ENCODE measurements around the gene ARHGAP42.

DNA sequence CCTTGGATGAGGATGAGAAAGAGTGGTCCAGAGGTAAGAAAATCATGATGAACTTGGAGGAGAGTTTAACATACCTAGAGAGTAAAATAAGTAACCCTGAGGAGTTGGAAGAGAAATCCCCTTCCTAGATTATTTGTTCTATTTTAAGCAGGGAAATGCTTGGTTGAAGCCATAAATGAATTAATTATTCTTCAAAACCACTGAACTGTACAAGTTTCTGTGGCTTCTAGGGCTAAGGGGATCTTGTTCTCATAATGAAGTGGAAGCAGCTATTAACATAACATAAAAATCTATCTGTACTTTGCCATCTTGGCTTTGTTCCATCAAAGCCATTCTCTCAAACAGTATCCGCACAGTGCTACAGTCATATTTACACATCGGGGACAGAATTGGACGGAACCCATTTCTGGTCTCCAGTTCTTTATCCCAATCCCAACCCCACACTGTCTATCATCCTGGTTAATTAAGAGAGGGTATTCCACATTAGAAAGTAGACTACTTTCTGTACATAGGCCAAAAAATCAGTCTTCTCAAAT lies 14.5 kb upstream of the ARHGAP42 start:
- TF ChIP-seq POLR2A (IDR thresholded peaks at IDR 0.05) (no peak), CTCF (IDR thresholded peaks at IDR 0.05) (no peak)
